Activated CD8-positive, alpha-beta memory T cell treated with anti-CD3 and anti-CD28 coated beads, Interleukin-2, amount 50 U/mL, for 24 hours (primary cell): ENCODE data around the gene NOL6.
"Not testable (repeated sequence)": the region's sequence is repeated elsewhere in the genome, so short reads cannot be mapped to it uniquely, and the experiment has no call there.

Experiments used
- DNase-seq: peaks from one replicate; pipeline ENCODE4 v3.0.0-alpha.2; 2020; ENCODE audit errors: extremely low read depth

Gene NOL6, protein sequence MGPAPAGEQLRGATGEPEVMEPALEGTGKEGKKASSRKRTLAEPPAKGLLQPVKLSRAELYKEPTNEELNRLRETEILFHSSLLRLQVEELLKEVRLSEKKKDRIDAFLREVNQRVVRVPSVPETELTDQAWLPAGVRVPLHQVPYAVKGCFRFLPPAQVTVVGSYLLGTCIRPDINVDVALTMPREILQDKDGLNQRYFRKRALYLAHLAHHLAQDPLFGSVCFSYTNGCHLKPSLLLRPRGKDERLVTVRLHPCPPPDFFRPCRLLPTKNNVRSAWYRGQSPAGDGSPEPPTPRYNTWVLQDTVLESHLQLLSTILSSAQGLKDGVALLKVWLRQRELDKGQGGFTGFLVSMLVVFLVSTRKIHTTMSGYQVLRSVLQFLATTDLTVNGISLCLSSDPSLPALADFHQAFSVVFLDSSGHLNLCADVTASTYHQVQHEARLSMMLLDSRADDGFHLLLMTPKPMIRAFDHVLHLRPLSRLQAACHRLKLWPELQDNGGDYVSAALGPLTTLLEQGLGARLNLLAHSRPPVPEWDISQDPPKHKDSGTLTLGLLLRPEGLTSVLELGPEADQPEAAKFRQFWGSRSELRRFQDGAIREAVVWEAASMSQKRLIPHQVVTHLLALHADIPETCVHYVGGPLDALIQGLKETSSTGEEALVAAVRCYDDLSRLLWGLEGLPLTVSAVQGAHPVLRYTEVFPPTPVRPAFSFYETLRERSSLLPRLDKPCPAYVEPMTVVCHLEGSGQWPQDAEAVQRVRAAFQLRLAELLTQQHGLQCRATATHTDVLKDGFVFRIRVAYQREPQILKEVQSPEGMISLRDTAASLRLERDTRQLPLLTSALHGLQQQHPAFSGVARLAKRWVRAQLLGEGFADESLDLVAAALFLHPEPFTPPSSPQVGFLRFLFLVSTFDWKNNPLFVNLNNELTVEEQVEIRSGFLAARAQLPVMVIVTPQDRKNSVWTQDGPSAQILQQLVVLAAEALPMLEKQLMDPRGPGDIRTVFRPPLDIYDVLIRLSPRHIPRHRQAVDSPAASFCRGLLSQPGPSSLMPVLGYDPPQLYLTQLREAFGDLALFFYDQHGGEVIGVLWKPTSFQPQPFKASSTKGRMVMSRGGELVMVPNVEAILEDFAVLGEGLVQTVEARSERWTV

GRCh38 chr9:33473643-33474352 lies at the start of gene NOL6:
Gene NOL6, minus strand, starts transcription at chr9:33473924. Its CDS starts 82 bp downstream, at chr9:33473842.
- peak; percentile 98 for DNase-seq

DNA sequence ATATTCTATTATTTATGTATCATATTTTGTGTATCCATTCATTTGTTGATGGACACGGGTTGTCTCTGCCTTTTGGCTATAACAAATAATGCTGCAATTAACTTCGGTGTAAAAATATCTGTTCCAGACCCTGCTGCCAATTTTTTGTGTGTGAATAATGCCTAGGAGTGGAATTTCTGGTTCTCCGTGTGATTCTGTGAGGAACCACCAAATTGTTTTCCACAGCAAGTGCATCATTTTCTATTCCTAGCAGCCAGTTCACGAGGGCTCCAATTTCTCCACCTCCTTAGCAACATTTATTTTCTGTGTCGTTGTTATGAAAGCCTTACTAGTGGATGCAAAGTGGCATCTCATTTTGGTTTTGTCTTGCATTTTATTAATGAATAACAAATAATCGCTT lies 48.1 kb upstream of the NOL6 start:
- DNase-seq: not testable (repeated sequence)

DNA sequence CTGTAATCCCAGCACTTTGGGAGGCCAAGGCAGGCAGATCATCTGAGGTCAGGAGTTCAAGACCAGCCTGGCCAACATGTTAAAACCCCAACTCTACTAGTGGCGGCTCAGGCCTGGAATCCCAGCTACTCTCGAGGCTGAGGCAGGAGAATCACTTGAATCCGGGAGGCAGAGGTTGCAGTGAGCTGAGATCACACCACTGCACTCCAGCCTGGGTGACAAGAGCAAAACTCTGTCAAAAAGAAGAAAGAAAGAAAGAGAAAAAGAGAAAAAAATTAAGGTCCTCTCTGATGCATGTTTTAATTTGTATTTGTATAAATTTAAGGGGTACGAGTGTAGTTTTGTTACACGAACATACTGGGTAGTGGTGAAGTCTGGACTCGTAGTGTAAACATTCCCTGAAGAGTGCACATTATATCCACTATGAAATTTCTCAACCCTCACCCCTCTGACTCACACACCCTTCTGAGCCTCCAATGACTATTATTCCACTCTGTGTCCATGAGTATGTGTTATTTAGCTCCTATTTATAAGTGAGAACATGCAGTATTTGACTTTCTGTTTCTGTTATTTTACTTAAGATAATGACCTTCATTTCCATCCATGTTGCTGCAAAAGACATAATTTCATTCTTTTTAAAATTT lies 44.3 kb upstream of the NOL6 start:
- DNase-seq: not testable (repeated sequence)

- no peak for DNase-seq
Measured at GRCh38 chr9:33517373-33517772, 43.6 kb upstream of the NOL6 start.

- not testable (repeated sequence) for DNase-seq
Measured at GRCh38 chr9:33516397-33516796, 42.7 kb upstream of the NOL6 start.

GRCh38 chr9:33515342-33515995 lies 41.7 kb upstream of the NOL6 start:
- not testable (repeated sequence) for DNase-seq

DNA sequence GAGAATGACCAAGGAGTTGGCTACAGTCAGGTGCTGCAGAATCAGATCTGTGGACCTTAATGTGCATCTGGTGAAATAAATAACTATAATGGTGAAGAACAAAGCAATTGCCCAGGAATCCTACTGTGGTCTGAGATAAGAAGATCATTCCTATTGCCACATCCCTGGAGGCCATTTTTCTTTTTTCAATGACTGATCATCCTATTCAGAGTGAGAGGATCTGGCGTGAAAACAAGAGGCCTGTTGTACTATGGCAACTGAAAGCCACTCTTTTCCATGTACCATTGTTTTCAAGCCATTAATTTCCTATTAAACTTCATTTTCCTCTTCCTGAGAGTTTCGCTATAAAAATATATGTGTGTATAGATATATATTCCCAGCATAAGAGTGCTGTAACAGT lies 38.8 kb upstream of the NOL6 start:
- DNase-seq: not testable (repeated sequence)

GRCh38 chr9:33511184-33511517 lies 37.4 kb upstream of the NOL6 start:
- DNase-seq: not testable (repeated sequence)

- no peak for DNase-seq
Measured at GRCh38 chr9:33510262-33511183, 36.8 kb upstream of the NOL6 start.

DNA sequence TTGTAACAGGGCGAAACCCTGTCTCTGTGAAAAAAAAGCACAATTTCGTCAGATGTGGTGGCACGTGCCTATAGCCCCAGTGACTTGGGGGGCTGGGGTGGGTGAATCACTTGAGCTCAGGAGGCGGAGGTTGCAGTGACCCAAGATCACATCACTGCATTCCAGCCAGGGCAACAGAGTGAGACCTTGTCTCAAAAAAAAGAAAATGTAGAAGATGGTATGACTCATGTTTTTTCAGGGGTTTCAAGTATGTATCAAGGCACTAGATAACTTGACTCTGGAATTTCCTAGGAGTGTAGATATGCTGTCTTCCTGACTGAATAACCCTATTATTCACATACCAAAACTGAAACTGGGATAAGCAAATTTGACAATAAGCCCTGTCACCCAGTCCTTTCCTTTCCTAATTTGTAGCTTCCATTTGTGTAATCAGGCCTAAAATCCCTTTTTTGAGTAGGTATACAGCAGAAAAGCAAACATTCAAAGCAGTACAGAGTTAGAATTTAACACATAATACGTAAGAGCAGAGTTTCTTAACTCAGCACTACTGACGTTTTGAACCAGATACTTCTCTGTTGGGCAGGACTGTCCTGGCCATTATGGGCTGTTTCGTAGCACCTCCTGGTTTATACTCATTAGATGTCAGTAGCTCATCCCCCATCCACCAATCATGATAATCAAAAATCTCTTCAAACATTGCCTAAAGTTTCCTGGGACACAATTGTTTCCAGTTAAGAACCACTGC lies 33.1 kb upstream of the NOL6 start:
- DNase-seq: no peak

- no peak for DNase-seq
Measured at GRCh38 chr9:33498387-33498786, 24.7 kb upstream of the NOL6 start.

DNA sequence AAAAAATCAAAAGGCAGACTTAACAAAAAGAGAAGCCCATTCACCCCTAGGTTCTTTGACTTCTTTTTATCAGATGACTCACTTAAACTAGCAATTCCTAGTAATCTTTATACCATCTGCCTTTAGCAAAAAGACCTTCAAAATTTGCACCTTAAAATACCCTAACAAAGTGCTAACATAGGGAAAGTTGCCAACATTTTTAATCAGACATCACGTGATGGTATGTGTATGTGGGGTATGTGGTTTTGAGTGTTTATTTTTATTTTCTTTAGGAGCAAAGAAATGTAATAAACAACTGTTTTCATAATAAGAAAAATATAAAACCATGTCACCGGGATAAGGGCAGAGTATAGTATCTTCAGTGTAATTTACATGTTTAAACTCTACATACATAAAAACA lies 20.1 kb upstream of the NOL6 start:
- not testable (repeated sequence) for DNase-seq

- DNase-seq: no peak
Measured at GRCh38 chr9:33489066-33489465, 15.3 kb upstream of the NOL6 start.

GRCh38 chr9:33485312-33485711 lies 11.6 kb upstream of the NOL6 start:
- DNase-seq: not testable (repeated sequence)

GRCh38 chr9:33480976-33481375 lies 7.3 kb upstream of the NOL6 start:
- no peak for DNase-seq

DNA sequence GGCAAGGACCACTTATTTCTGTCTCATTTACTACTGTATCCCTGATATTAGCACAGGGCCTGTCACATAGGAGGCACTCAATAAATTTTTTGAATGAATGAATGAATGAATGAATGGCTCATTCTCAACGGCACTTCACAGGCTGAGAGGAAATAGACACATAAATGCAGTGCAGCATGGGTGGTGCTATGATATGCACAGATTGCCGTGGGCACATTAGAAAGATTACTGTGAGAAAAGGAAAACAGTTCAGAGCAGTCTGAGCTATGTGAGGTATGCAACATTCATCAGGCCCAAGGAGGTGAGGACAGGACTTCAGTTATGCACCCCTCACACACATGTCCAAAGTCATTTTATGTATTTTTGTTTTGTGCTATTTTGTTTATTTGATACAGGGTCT lies 6.4 kb upstream of the NOL6 start:
- DNase-seq: no peak

DNA sequence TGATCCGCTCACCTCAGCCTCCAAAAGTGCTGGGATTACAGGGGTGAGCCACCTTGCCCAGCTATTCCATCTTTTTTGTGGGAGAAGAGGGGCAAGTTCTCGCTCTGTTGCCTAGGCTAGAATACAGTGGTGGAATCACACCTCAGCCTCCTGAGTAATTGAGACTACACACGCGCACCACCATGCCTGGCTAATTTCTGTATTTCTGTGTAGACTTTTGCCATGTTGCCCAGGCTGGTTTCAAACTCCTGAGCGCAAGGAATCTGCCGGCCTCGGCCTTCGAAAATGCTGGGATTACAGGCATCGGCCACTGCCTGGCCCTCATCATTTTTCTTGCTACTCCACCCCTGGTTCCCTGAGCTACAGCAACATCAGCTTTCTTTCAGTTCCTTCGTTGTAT lies 2.8 kb upstream of the NOL6 start:
- no peak for DNase-seq

DNA sequence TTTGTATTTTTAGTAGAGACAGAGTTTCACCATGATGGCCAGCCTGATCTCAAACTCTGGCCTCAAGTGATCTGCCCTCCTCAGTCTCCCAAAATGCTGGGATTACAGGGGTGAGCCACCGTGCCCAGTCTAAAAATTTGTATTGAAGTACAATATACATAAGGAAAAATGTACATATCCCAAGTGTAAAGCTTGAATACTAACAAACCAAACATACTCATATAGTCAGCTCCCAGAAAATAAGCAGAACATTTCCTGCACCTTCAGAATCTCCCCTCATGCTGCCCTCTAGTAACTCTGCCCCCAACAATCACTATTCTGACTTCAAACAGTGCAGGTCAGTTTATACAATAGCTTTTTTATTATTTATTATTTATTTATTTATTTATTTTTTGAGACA lies 1.6 kb upstream of the NOL6 start:
- DNase-seq: no peak
